Stimulated activated naive CD4-positive, alpha-beta T cell (primary cell): ENCODE results near the gene XXYLT1.

Source experiments
- DNase-seq, 6 experiments: peaks; one replicate each; lab custom pipeline; 2025; lab: John Stamatoyannopoulos, UW

The XXYLT1 gene

GRCh38 chr3:195096484-195097330, 174.3 kb downstream of the XXYLT1 start:
- no peak for DNase-seq

DNA sequence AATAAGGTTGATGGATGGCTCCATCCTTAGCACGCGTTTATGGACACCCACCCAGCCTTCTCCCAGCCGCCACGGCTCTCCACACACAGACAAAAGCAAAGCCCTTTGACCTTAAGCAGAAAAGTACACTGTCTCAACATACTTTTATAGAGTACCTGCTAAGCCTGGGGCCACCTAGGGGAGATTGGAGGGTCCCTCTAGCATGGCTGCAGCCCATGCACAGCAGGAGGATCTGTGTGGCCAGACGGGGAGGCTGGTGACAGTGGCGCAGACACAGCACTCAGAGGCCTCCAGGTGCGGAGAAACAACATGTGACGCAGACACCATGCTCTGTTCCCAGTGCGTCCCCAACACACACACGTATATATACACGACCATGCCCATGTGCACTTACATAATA, 174.9 kb downstream of the XXYLT1 start:
- DNase-seq: no peak

- DNase-seq: no peak
Observed at GRCh38 chr3:195095704-195096036, 175.3 kb downstream of the XXYLT1 start.

- DNase-seq: no peak
Observed at GRCh38 chr3:195095035-195095703, 175.8 kb downstream of the XXYLT1 start.

DNA sequence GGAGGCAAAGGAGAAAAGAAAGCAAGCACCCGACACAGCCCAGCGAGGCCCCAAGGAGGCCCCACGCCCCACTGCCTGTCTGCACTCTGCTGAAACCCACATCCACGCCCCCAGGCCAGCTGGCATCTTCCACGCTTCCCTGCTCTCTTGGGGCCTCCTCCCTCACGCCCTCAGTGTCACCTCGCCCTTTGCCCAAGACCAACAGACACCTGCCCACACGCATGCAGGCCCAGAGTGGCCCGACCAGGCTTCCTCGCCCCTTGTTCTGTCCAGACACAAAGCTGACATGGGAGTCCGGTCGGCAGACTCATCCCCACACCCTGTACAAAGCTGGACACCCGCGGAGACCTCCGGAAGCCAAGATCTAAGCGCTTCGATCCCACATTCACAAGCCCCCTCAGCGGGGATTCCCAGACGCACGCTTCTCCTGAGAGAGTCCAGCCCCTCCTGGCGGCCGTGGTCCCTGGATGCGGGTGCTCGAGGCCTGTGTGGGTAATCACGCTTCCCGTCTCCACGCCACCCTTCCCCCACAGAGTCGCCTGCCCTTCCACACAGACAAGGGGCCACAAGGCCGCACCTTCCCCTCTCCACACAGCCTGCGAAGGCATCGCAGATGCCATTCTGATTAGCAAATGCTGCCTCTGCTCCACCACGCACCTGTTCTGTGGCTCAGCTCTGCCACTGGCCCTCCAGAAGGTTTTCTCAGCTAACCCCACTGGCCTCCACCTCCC, 176.6 kb downstream of the XXYLT1 start:
- no peak for DNase-seq

GRCh38 chr3:195093731-195094130, 177.2 kb downstream of the XXYLT1 start:
- DNase-seq: no peak

- DNase-seq: peak in 2 of 6 experiments; percentile 12 to 31
Observed at GRCh38 chr3:195087840-195088601, 182.9 kb downstream of the XXYLT1 start.

DNA sequence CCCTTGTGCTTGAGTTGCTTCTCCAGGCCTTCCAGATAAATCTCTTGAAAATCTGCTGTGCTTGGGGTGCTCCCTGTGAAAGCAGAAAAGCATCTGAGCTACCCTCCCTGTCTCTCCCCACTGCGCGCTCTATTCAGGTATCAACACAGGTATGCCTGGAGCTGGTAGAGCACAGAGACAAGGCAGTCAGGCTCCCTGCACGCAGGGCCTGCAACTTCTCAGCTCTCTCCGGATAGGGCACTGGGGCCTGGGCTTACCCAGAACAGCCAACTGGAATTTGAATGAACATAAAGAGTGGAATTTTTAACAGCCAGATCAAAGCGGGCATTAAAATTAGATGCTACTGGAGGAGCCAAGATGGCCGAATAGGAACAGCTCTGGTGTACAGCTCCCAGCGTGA, 183.6 kb downstream of the XXYLT1 start:
- DNase-seq: no peak

DNA sequence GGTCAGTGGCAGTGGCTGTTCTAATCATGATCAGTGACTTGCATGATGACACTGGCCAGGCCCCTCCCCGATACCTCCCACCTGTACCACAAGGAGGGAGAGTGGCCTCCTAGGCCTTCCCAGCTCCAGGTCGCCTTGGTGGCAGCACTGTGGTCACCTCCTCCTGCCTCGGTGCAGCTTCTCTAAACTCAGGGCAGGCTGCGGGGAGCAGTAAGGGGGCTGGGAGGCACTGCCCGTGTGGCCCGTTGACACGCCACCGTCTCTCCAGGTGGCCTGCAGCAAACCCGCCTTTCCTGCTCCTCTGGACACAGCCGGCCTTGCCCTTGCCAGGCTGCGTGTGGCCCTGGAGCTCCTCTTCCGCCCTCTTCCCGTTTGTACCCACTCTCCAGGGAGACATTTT, 184.1 kb downstream of the XXYLT1 start:
- DNase-seq: no peak

DNA sequence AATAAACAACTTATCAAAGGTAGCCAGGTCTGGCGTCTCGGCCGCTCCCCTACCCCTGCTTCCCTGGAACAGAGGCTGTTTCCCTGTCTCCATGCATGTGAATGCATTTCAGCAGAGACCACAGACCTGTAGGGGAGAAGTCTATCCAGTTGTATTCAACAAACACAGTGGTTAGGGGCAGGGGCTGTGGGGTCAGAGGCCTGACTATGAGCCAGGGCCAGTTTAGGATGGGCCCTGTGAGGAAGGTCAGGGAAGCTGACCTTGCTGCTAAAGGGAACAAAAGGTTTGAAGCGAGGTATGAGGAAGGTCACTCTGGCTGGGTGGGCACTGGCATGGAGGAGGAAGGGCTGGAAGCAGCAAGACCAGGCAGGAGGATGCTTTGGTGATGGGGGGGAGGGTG, 184.6 kb downstream of the XXYLT1 start:
- DNase-seq: no peak

- no peak for DNase-seq
Observed at GRCh38 chr3:195085356-195086130, 185.4 kb downstream of the XXYLT1 start.

DNA sequence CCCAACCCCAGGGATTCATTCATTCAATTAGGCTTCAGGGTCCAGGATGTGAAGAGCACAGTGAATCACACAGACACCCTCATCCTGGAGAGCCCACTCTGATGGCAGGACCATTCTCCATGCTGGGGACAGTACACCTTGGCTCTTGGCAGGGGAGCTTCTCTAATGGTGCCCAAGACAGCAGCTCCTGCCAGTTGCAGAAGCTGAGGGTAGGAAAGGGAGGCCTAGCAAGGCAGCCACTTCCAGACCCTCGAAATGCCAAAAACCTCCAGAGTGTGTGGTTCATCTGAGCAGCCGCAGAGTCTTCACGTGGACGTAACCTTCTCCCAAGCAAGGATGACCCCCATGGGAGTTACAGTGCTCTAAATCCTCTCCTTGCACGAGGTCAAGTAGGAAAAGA, 186.2 kb downstream of the XXYLT1 start:
- DNase-seq: no peak

DNA sequence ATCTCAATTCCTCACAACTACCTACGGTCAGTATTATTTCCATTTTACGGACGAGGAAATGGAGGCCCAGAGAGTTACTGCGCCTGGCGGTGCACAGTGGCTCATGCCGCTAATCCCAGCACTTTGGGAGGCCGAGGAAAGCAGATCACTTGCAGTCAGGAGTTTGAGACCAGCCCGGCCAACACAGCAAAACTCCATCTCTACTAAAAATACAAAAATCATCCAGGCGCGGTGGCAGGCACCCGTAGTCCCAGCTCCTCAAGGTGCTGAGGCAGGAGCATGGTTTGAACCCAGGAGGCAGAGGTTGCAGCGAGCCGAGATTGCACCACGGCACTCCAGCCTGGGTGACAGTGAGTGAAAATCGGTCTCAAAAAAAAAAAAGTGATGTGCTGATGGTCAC, 187.3 kb downstream of the XXYLT1 start:
- DNase-seq: no peak

GRCh38 chr3:195082811-195083210, 188.1 kb downstream of the XXYLT1 start:
- DNase-seq: no peak

- no peak for DNase-seq
Observed at GRCh38 chr3:195081242-195081963, 189.6 kb downstream of the XXYLT1 start.

GRCh38 chr3:195080571-195081151, 190.3 kb downstream of the XXYLT1 start:
- DNase-seq: no peak

DNA sequence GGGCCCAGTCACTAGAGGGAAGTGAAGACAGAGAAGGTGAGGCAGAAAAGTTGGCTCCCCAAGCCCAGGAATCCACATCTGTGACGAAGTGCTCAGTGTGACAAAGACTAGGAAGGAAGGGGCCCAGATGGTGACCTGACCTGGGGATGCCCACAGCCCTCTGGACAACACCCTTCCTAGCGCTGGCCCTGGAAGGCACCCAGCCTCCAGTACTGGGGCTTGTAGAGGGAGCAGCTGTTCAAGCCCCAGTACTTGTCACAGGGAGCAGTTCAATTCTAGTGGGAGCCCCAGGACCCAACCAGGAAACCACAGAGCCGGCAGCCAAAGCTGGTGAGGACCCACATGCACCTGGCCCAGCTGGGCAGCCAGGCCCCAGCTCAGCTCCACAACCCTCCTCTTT, 190.8 kb downstream of the XXYLT1 start:
- DNase-seq: no peak

DNA sequence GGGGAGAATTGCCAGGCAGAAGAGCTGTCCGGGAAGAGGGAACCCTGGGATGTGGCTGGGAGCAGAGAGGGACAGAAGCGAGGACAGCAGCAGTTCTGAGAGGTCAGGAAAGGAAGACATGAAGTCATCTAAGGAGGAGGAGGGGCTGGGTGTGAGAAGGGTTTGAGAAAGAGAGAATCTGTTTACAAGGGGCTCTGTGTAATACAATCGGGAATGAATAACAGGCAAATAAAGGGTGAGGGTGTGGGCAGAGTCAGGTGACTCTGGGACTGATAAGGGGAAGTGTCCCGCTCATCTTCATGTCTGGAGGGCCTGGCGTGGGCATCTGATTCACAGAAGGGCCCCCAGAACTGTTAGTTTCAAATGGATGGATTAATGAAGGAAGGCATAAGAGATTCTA, 191.3 kb downstream of the XXYLT1 start:
- DNase-seq: no peak

DNA sequence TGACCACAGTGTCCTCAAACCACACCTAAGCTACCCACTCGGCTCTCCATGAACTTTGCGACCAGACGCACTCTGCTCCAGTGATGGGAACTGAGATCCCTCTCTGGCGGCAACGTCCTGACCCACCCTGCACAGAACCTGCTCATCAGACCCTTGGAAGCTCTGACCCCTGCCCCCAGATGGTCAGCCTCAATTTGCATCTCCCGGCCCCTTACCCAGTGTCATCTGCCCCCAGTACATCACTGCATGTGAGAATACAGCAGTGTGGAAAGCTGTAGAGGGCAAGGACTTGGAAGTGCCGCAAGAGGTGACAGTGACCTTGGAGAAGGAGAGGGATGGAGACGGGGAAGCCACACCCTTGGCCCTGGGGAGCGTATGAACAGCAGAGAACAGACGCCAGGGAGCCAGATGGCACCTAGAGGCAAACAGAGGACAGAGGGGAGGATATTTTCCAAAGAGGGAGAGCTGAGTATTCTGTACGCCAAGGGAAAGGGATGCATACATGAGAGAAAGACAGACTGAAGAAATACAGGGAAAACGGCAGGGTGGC, 192.0 kb downstream of the XXYLT1 start:
- no peak for DNase-seq
